Measurements from ENCODE around the gene PRKCA. TPM values are rescaled to one million over a fixed set of nuclear protein-coding genes. Genes with fewer than 3 reads are reported as not detected.

PRKCA gene
- total RNA-seq, 1 experiment from 2014 or later, result 20.7 TPM

DNA sequence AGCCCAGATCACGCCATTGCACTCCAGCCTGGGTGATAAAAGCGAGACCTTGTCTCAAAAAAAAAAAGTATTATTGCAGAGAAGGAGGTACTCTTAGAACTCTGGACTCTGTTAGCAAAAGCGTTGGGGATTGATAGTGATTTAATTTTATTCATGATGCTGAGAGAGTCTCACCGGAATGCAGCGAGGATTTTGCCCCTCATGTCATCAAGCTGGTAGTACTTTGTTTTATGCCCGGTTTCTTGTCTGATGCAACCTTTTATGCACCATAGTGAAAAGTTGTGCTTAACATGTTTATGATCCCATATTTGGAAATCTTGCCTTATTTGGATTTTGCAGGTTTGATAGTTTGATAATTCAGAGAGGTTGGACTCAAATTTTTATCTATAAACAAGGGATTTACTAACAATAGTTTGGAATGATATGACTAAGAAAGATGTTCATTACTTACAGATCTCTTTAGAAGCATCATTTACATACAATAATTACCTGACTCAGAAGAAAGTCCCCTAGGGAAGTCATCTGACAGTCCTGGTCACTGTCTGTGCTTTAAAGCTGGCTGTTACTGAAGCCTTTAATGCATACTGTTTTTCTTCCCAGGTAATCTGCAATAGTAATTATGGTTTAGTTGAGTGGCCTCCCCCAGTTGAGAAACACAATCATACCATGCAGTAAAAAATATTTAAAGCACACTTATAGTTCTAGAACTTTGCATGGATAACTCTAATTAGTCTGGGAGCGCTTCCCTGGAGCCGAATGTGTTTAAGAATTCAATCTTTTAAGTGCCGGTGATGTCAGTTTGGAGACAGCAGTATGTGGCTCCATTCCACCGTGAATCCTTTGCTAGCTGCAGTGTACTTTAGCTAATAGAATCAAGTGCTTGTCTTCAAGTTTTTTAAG is 120.9 kb downstream of the PRKCA start:
- no peak for DNase-seq (ENCODE audit: unreplicated experiment)
- intact Hi-C loops (cut with micrococcal nuclease), result no loop called here
- peaks cover 12% of the 10 kb centered on the region for H3K4me1 Mint-ChIP-seq (ENCODE audit: insufficient read depth, unreplicated experiment)
- no peaks in the 10 kb centered on the region for H3K27me3 Mint-ChIP-seq (ENCODE audit: insufficient read depth, unreplicated experiment)
- H3K4me3 Mint-ChIP-seq (ENCODE audit: unreplicated experiment), result no peak overlapping the region
- no TSS peak for BruUV-seq (replicated peaks)
- H3K36me3 Mint-ChIP-seq (ENCODE audit: insufficient read depth, unreplicated experiment), result no peaks in the 10 kb centered on the region
- no peak for TF ChIP-seq CTCF (IDR thresholded peaks at IDR 0.05; ENCODE audit: unreplicated experiment)
- POLR2A ChIA-PET, result interaction anchor here (0.6 to 1.1 kb wide), 4 partner anchors 37 to 123 kb away, joined by 3 to 5 read pairs (median 3); no protein-coding TSS in a partner anchor
- H3K9me3 Mint-ChIP-seq (ENCODE audit: unreplicated experiment), result peaks cover 7% of the 10 kb centered on the region
- CTCF ChIA-PET, result interaction anchor here (0.7 kb wide), 1 partner anchor 167 kb away, joined by 3 read pairs; no protein-coding TSS in a partner anchor
- no peak overlapping the region for H3K27ac Mint-ChIP-seq (ENCODE audit: low read depth, unreplicated experiment)

GRCh38 chr17:66425756-66426396 is 123.5 kb downstream of the PRKCA start:
- H3K4me1 Mint-ChIP-seq (ENCODE audit: insufficient read depth, unreplicated experiment), result peaks cover 11% of the 10 kb centered on the region
- H3K9me3 Mint-ChIP-seq (ENCODE audit: unreplicated experiment), result peaks cover 7% of the 10 kb centered on the region
- no peak overlapping the region for H3K4me3 Mint-ChIP-seq (ENCODE audit: unreplicated experiment)
- TF ChIP-seq CTCF (IDR thresholded peaks at IDR 0.05; ENCODE audit: unreplicated experiment), result no peak
- ChIA-PET CTCF (no interaction called here), POLR2A (no interaction called here)
- BruUV-seq (replicated peaks), result no TSS peak
- no peak for DNase-seq (ENCODE audit: unreplicated experiment)
- intact Hi-C loops (cut with micrococcal nuclease), result loop anchor here (1.0 kb wide), 1 partner anchor 171 kb away; no protein-coding TSS in a partner anchor
- H3K27me3 Mint-ChIP-seq (ENCODE audit: insufficient read depth, unreplicated experiment), result no peaks in the 10 kb centered on the region
- H3K27ac Mint-ChIP-seq (ENCODE audit: low read depth, unreplicated experiment), result no peak overlapping the region
- no peaks in the 10 kb centered on the region for H3K36me3 Mint-ChIP-seq (ENCODE audit: insufficient read depth, unreplicated experiment)

DNA sequence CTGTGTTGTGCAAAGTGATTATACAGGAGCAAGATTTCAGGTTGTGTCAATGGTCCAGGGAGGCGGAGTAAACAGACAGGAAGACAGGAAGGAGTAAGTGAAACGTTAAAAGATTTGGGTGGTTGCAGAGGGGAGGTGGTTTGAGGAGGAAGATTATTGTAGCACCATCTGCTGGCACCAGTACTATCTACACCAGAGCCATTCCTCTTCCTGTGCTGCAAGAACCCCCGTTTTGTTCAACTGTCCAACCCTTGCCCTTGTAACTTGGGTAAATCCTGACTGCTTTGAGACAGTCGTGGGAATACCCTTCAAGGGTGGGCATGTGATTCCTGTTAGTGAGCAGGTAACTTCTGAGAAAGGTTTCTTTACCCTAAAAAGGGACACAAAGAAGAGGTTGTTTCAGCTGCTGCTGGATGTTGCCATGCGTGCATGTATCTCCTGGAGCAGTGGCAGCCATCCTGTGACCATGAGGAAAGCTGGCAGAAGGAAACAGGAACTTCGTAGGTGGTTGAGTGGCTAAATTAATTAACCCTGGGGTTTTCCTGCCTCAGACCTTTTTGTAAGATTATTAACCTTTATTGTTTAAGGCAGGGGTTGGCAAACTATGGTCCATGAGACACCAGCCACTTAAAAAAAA is 124.1 kb downstream of the PRKCA start:
- intact Hi-C loops (cut with micrococcal nuclease), result loop anchor here (1.0 kb wide), 1 partner anchor 171 kb away; no protein-coding TSS in a partner anchor
- Mint-ChIP-seq H3K4me1 (ENCODE audit: insufficient read depth, unreplicated experiment) (peaks cover 9% of the 10 kb centered on the region), H3K36me3 (ENCODE audit: insufficient read depth, unreplicated experiment) (no peaks in the 10 kb centered on the region), H3K4me3 (ENCODE audit: unreplicated experiment) (no peak overlapping the region), H3K27ac (ENCODE audit: low read depth, unreplicated experiment) (no peak overlapping the region), H3K9me3 (ENCODE audit: unreplicated experiment) (peaks cover 7% of the 10 kb centered on the region), H3K27me3 (ENCODE audit: insufficient read depth, unreplicated experiment) (no peaks in the 10 kb centered on the region)
- DNase-seq (ENCODE audit: unreplicated experiment), result peak; percentile 30
- CTCF ChIA-PET, result interaction anchor here (0.6 to 0.7 kb wide), 2 partner anchors 18 to 179 kb away, joined by 3 to 4 read pairs; no protein-coding TSS in a partner anchor
- no TSS peak for BruUV-seq (replicated peaks)
- POLR2A ChIA-PET, result no interaction called here
- TF ChIP-seq CTCF (IDR thresholded peaks at IDR 0.05; ENCODE audit: unreplicated experiment), result no peak

DNA sequence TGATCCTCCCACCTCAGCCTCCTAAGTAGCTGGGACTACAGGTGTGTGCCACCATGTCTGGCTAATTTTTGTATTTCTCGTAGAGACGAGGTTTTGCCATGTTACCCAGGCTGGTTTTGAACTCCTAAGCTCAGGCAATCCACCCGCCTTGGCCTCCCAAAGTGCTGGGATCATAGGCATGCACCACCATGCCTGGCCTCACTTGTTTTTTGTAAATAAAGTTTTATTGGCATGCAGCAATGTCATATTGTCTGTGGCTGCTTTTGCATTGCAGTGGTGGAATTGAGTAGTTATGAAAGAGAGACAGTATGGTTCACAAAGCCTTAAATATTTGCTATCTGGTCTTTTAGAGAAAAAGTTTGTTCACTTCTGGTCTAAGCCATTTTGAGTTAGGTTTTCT is 124.7 kb downstream of the PRKCA start:
- POLR2A ChIA-PET, result no interaction called here
- H3K4me3 Mint-ChIP-seq (ENCODE audit: unreplicated experiment), result no peak overlapping the region
- peaks cover 7% of the 10 kb centered on the region for H3K9me3 Mint-ChIP-seq (ENCODE audit: unreplicated experiment)
- H3K27me3 Mint-ChIP-seq (ENCODE audit: insufficient read depth, unreplicated experiment), result no peaks in the 10 kb centered on the region
- no peaks in the 10 kb centered on the region for H3K36me3 Mint-ChIP-seq (ENCODE audit: insufficient read depth, unreplicated experiment)
- TF ChIP-seq CTCF (IDR thresholded peaks at IDR 0.05; ENCODE audit: unreplicated experiment), result no peak
- intact Hi-C loops (cut with micrococcal nuclease), result no loop called here
- BruUV-seq (replicated peaks), result no TSS peak
- H3K4me1 Mint-ChIP-seq (ENCODE audit: insufficient read depth, unreplicated experiment), result peaks cover 16% of the 10 kb centered on the region
- no peak overlapping the region for H3K27ac Mint-ChIP-seq (ENCODE audit: low read depth, unreplicated experiment)
- CTCF ChIA-PET, result interaction anchor here (0.6 to 0.7 kb wide), 2 partner anchors 17 to 179 kb away, joined by 3 to 4 read pairs; no protein-coding TSS in a partner anchor
- no peak for DNase-seq (ENCODE audit: unreplicated experiment)

All from MCF 10A (cell line).